ENCODE results near the gene ACP3.

DNA sequence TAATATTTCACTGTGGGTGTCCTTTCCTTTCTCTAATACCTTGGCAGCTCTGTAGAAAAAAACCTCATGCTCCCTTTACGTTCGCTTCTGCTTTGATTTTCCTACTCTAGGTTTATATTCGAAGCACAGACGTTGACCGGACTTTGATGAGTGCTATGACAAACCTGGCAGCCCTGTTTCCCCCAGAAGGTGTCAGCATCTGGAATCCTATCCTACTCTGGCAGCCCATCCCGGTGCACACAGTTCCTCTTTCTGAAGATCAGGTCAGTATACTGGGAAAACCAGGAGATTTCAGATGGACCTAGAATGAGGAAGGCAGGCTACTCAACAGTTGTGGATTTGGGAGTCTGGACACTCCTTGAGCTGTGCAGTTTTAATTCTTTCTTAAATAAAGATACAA is 14.9 kb downstream of the ACP3 start:
- TF ChIP-seq CTCF (IDR thresholded peaks at IDR 0.05), result no peak
- no peak for TF ChIP-seq POLR2A (IDR thresholded peaks at IDR 0.05)

All from thyroid gland (tissue), 4 donors.